Naive thymus-derived CD4-positive, alpha-beta T cell (primary cell): ENCODE results near the gene PPM1H. TPM values are rescaled to one million over a fixed set of nuclear protein-coding genes. Genes with fewer than 3 reads are reported as not detected.

Experiments
- ATAC-seq: fragments of 150-1000 bp; cut with Tn5 transposase; 2 replicates; pipeline ENCODE4 v1.10.0; 2021; ENCODE audit warnings: mild to moderate bottlenecking, moderate library complexity
- CTCF ChIA-PET: fragments of 350-600 bp; sonication (Branson Sonifier 250); formaldehyde crosslinking; loops from one replicate; lab custom pipeline; 2021; ENCODE audit warnings: antibody characterized with exemption; lab: Charles Lee
- POLR2A ChIA-PET: fragments of 350-600 bp; sonication (Branson Sonifier 250); formaldehyde crosslinking; loops from one replicate; lab custom pipeline; 2021; ENCODE audit warnings: antibody characterized with exemption, inconsistent platforms; lab: Charles Lee
- DNase-seq, 9 donors: peaks; one replicate each; pipeline versions ENCODE4 v3.0.0 to v3.0.0-alpha.2; 2020 to 2022; ENCODE audit warnings: mixed read lengths in 1 of 9
- H3K27ac ChIP-seq: one replicate; pipeline ENCODE4 v1.7.0; 2013; ENCODE audit warnings: mild to moderate bottlenecking, low read depth, low read length, moderate library complexity
- H3K27me3 ChIP-seq, 2 donors: one replicate each; pipeline ENCODE4 v1.7.0; 2013; ENCODE audit warnings: low read length in 2 of 2, mild to moderate bottlenecking in 2 of 2, moderate library complexity in 2 of 2; ENCODE audit not compliant: control insufficient read depth in 2 of 2, insufficient read depth in 2 of 2
- H3K36me3 ChIP-seq, 3 experiments: 1 replicate in 2 of 3; 2 replicates in 1 of 3; pipeline ENCODE4 v1.7.0; 2013; ENCODE audit warnings: low read length in 3 of 3, mild to moderate bottlenecking in 3 of 3, moderate library complexity in 1 of 3; ENCODE audit not compliant: insufficient read depth in 3 of 3, control insufficient read depth in 2 of 3
- H3K4me1 ChIP-seq, 2 donors: one replicate each; pipeline ENCODE4 v1.7.0; 2013; ENCODE audit warnings: low read length in 2 of 2, mild to moderate bottlenecking in 2 of 2, moderate library complexity in 1 of 2; ENCODE audit not compliant: control insufficient read depth in 2 of 2, insufficient read depth in 2 of 2
- H3K4me3 ChIP-seq: 2 replicates; pipeline ENCODE4 v1.7.0; 2013; ENCODE audit warnings: mild to moderate bottlenecking, low read length
- H3K9me3 ChIP-seq, 3 experiments: 1 replicate in 2 of 3; 2 replicates in 1 of 3; pipeline ENCODE4 v1.7.0; 2013; ENCODE audit warnings: low read length in 3 of 3; ENCODE audit not compliant: control insufficient read depth in 2 of 3
- H3K27ac Mint-ChIP-seq, 9 donors: one replicate each; pipeline ENCODE4 v1.8.0; 2020 to 2022; ENCODE audit warnings: mixed read lengths in 9 of 9, mild to moderate bottlenecking in 8 of 9, moderate library complexity in 5 of 9, inconsistent platforms in 2 of 9
- H3K27me3 Mint-ChIP-seq, 5 donors: one replicate each; pipeline ENCODE4 v1.8.0; 2021 to 2022; ENCODE audit warnings: mixed read lengths in 5 of 5, mild to moderate bottlenecking in 1 of 5
- H3K36me3 Mint-ChIP-seq, 5 donors: one replicate each; pipeline ENCODE4 v1.8.0; 2020 to 2022; ENCODE audit warnings: mixed read lengths in 5 of 5, mild to moderate bottlenecking in 3 of 5, inconsistent platforms in 1 of 5
- H3K4me1 Mint-ChIP-seq, 7 donors: one replicate each; pipeline ENCODE4 v1.8.0; 2020 to 2022; ENCODE audit warnings: mixed read lengths in 7 of 7, mild to moderate bottlenecking in 3 of 7, inconsistent platforms in 1 of 7
- H3K4me3 Mint-ChIP-seq, 10 donors: one replicate each; pipeline ENCODE4 v1.8.0; 2020 to 2022; ENCODE audit warnings: mild to moderate bottlenecking in 10 of 10, mixed read lengths in 10 of 10, moderate library complexity in 6 of 10, inconsistent platforms in 2 of 10
- H3K9me3 Mint-ChIP-seq, 11 donors: one replicate each; pipeline ENCODE4 v1.8.0; 2020 to 2022; ENCODE audit warnings: mixed read lengths in 11 of 11, mild to moderate bottlenecking in 4 of 11, inconsistent platforms in 1 of 11, moderate library complexity in 1 of 11
- intact Hi-C, 2 donors: fragments of 100-400 bp; cut with micrococcal nuclease; formaldehyde crosslinking; loops; one replicate each; pipeline ENCODE4 v1.15.1; 2023
- polyA plus RNA-seq, 2 donors: library from polyadenylated mRNA; unstranded; fragments of 300-500 nt; fragmentation: Illumina TruSeq; gene quantifications; one replicate each; pipeline ENCODE4 v1.2.3, GENCODE V29; 2021
- total RNA-seq, 6 experiments: library from RNA in 5 of 6; stranded (reverse) in 5 of 6; gene quantifications; 1 replicate in 5 of 6; 2 replicates in 1 of 6; pipeline ENCODE4 v1.2.3 and lab custom pipeline; 2021 to 2026

PPM1H gene
- total and polyA plus RNA-seq, 7 experiments from 2014 or later, result 0.08 to 2.1 (median 0.34) TPM; not detected in 4

DNA sequence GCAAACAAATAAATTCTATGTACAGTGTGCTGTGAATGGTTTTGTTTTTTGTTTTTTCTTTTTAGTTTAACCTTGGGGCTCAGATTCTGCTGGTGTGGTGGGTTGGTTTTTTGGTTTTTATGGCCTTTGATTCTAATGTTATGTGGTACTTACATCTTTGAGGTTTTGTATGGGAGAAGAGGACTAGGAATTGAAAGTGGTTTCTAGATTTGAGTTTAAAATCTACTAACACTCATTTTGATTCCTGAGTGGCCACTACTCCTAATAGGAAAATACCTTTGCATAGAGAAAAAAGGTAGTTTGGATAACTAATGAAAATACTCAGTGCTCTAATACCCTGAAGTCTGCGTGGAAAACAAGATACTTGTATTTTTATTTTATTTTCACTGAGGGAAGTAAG lies 330.6 kb downstream of the PPM1H start:
- H3K4me1 ChIP-seq, result peaks cover 12% of the 10 kb centered on the region in 2 donors
- H3K27ac ChIP-seq, result peak overlapping the region; percentile 99
- intact Hi-C loops, result loop anchor here in 1 of 2 donors (2.0 to 10.0 kb wide), 5 partner anchors 28 to 1850 kb away; partner anchors contain the start of genes KICS2, TBK1 and XPOT
- Mint-ChIP-seq H3K27me3 (no peaks in the 10 kb centered on the region), H3K27ac (peak overlapping the region; percentile 84 to 100 (median 99)), H3K4me3 (peak overlapping the region; percentile 77 to 97 (median 91)), H3K4me1 (peaks cover 10 to 43% (median 29%) of the 10 kb centered on the region in 7 donors), H3K9me3 (no peaks in the 10 kb centered on the region), H3K36me3 (peaks cover 0 to 12% (median 0%) of the 10 kb centered on the region in 5 donors)
- ATAC-seq, result no peak
- peak overlapping the region; percentile 93 for H3K4me3 ChIP-seq
- ChIA-PET CTCF (interaction anchor here (1.4 kb wide), 1 partner anchor 21 kb away, joined by 5 read pairs; no protein-coding TSS in a partner anchor), POLR2A (interaction anchor here (0.8 to 2.5 kb wide), 4 partner anchors 9 to 140 kb away, joined by 3 to 21 read pairs (median 14); partner anchors contain the start of gene MON2)
- no peak for DNase-seq
- H3K9me3 ChIP-seq, result no peaks in the 10 kb centered on the region
- H3K36me3 ChIP-seq, result peaks cover 0 to 8% (median 0%) of the 10 kb centered on the region in 3 experiments
- no peaks in the 10 kb centered on the region for H3K27me3 ChIP-seq

DNA sequence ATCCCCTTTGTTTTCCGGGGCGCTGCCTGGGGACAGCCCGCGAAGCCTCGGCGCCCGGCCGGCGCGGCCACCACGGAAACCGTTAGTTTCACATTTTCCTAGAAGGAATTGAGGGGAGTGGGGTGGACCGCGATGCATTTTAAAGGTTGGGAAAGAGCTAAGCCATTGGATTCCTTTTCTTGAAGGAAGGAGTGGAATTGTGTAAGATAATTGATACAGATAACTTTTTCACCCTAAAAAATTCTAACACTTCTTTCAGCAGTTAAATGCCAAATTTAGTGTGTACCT lies 331.2 kb downstream of the PPM1H start:
- H3K36me3 Mint-ChIP-seq, result peaks cover 0 to 12% (median 0%) of the 10 kb centered on the region in 5 donors
- intact Hi-C loops, result loop anchor here (1.0 to 10.0 kb wide), 14 partner anchors 22 to 1851 kb away; partner anchors contain the start of genes KICS2 (in 2 of the 2), MON2 (in 1 of the 2), TBK1 (in 1 of the 2) and USP15 (in 1 of the 2)
- peak overlapping the region; percentile 93 for H3K4me3 ChIP-seq

GRCh38 chr12:62603061-62603810 lies 331.7 kb downstream of the PPM1H start:
- no peaks in the 10 kb centered on the region for H3K9me3 ChIP-seq
- Mint-ChIP-seq H3K4me1 (peaks cover 10 to 43% (median 29%) of the 10 kb centered on the region in 7 donors), H3K36me3 (peaks cover 0 to 12% (median 0%) of the 10 kb centered on the region in 5 donors), H3K9me3 (no peaks in the 10 kb centered on the region), H3K4me3 (peak overlapping the region; percentile 77 to 97 (median 92)), H3K27me3 (no peaks in the 10 kb centered on the region), H3K27ac (peak overlapping the region; percentile 99 to 100 (median 99))
- ATAC-seq (peak; percentile 75), DNase-seq (peak; percentile 68 to 89 (median 84))
- ChIA-PET POLR2A (interaction anchor here (0.7 to 2.5 kb wide), 13 partner anchors 8 to 450 kb away, joined by 3 to 21 read pairs (median 3); partner anchors contain the start of genes MON2 and USP15), CTCF (interaction anchor here (0.8 to 1.4 kb wide), 5 partner anchors 10 to 194 kb away, joined by 3 to 5 read pairs (median 5); no protein-coding TSS in a partner anchor)
- H3K27me3 ChIP-seq, result no peaks in the 10 kb centered on the region
- intact Hi-C loops, result loop anchor here (1.0 to 10.0 kb wide), 14 partner anchors 22 to 1852 kb away; partner anchors contain the start of genes KICS2 (in 2 of the 2), MON2 (in 1 of the 2), TBK1 (in 1 of the 2) and USP15 (in 1 of the 2)
- H3K4me1 ChIP-seq, result peaks cover 12% of the 10 kb centered on the region in 2 donors
- peaks cover 0 to 8% (median 0%) of the 10 kb centered on the region in 3 experiments for H3K36me3 ChIP-seq
- peak overlapping the region; percentile 99 for H3K27ac ChIP-seq
- H3K4me3 ChIP-seq, result peak overlapping the region; percentile 93

More for the DNA sequence above, 331.2 kb downstream of the PPM1H start:
- Mint-ChIP-seq H3K4me1 (peaks cover 10 to 43% (median 29%) of the 10 kb centered on the region in 7 donors), H3K4me3 (peak overlapping the region; percentile 77 to 97 (median 91)), H3K27ac (peak overlapping the region; percentile 84 to 100 (median 99)), H3K27me3 (no peaks in the 10 kb centered on the region), H3K9me3 (no peaks in the 10 kb centered on the region)
- peaks cover 12% of the 10 kb centered on the region in 2 donors for H3K4me1 ChIP-seq
- no peaks in the 10 kb centered on the region for H3K27me3 ChIP-seq
- ChIA-PET CTCF (interaction anchor here (1.3 to 1.4 kb wide), 2 partner anchors 11 to 21 kb away, joined by 3 to 5 read pairs; no protein-coding TSS in a partner anchor), POLR2A (interaction anchor here (0.8 to 2.5 kb wide), 7 partner anchors 10 to 140 kb away, joined by 3 to 21 read pairs (median 4); partner anchors contain the start of gene MON2)
- H3K9me3 ChIP-seq, result no peaks in the 10 kb centered on the region
- peaks cover 0 to 8% (median 0%) of the 10 kb centered on the region in 3 experiments for H3K36me3 ChIP-seq
- ATAC-seq (no peak), DNase-seq (no peak)
- H3K27ac ChIP-seq, result peak overlapping the region; percentile 99

DNA sequence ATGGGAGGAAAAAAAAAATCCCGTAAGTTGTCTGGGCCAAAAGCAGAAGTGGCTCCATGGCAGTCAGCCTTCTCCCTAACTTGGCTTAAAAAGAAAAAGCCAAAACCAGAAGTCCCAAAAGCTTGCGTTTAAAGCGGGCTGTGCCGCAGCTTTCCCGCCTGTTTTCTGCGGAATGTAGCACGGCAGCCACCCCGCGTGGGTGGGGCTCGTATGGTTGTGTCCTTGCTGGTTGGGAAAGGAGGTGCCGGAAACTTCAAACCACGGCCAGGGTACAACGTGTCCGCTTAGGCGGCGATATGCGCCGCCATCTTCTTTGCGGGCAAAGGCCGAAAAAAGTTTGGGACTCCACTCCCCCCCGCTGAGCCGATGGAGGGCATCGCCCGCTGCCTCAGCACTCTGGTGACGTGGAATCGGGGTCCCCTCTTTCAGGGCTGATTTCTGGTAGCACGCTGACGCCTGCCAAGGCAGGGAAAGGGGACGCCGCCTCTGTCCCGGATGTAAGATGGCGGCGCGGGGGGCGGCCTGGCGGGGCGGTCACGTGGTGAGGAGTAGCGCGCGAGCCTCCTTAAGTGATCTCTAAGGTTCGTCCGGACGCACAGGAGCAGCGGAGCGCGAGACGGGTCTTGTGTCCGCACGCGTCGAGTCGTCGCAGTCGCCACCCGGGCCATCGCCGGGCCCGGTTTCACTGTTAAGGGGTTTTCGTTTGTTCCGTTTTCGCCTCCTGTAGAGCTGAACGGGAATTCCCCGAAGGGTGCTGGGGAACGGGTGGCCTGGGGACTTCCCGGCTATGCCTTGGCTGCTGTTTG lies 332.5 kb downstream of the PPM1H start:
- ATAC-seq (peak; percentile 81), DNase-seq (peak; percentile 83 to 90 (median 87))
- Mint-ChIP-seq H3K4me1 (peaks cover 10 to 43% (median 29%) of the 10 kb centered on the region in 7 donors), H3K27ac (peak overlapping the region; percentile 99 to 100 (median 99)), H3K4me3 (peak overlapping the region; percentile 77 to 97 (median 92)), H3K9me3 (no peaks in the 10 kb centered on the region), H3K36me3 (peaks cover 0 to 12% (median 0%) of the 10 kb centered on the region in 5 donors), H3K27me3 (no peaks in the 10 kb centered on the region)
- peaks cover 12% of the 10 kb centered on the region in 2 donors for H3K4me1 ChIP-seq
- ChIA-PET POLR2A (interaction anchor here (0.7 to 2.5 kb wide), 13 partner anchors 7 to 450 kb away, joined by 3 to 21 read pairs (median 4); partner anchors contain the start of genes MON2 and USP15), CTCF (interaction anchor here (0.8 to 1.3 kb wide), 4 partner anchors 9 to 194 kb away, joined by 3 to 5 read pairs (median 4); no protein-coding TSS in a partner anchor)
- no peaks in the 10 kb centered on the region for H3K27me3 ChIP-seq
- peaks cover 0 to 8% (median 0%) of the 10 kb centered on the region in 3 experiments for H3K36me3 ChIP-seq
- intact Hi-C loops, result loop anchor here (1.0 to 10.0 kb wide), 15 partner anchors 21 to 1852 kb away; partner anchors contain the start of genes KICS2 (in 2 of the 2), MON2 (in 2 of the 2), USP15 (in 2 of the 2) and TBK1 (in 1 of the 2)
- H3K27ac ChIP-seq, result peak overlapping the region; percentile 99
- no peaks in the 10 kb centered on the region for H3K9me3 ChIP-seq
- peak overlapping the region; percentile 93 for H3K4me3 ChIP-seq

GRCh38 chr12:62601765-62602164 lies 333.2 kb downstream of the PPM1H start:
- ATAC-seq (no peak), DNase-seq (no peak)
- Histone ChIP-seq H3K27me3 (no peaks in the 10 kb centered on the region), H3K9me3 (no peaks in the 10 kb centered on the region), H3K4me3 (peak overlapping the region; percentile 93), H3K4me1 (peaks cover 12% of the 10 kb centered on the region in 2 donors), H3K27ac (peak overlapping the region; percentile 99), H3K36me3 (peaks cover 0 to 8% (median 0%) of the 10 kb centered on the region in 3 experiments)
- Mint-ChIP-seq H3K4me1 (peaks cover 9 to 41% (median 29%) of the 10 kb centered on the region in 7 donors), H3K4me3 (peak overlapping the region; percentile 39 to 97 (median 92)), H3K36me3 (peaks cover 0 to 12% (median 0%) of the 10 kb centered on the region in 5 donors), H3K27me3 (no peaks in the 10 kb centered on the region), H3K9me3 (no peaks in the 10 kb centered on the region), H3K27ac (peak overlapping the region; percentile 99 to 100 (median 99))
- ChIA-PET CTCF (interaction anchor here (1.3 kb wide), 1 partner anchor 8 kb away, joined by 5 read pairs; no protein-coding TSS in a partner anchor), POLR2A (interaction anchor here (0.7 to 2.5 kb wide), 3 partner anchors 136 to 342 kb away, joined by 5 to 18 read pairs (median 8); partner anchors contain the start of genes MON2 and USP15)
- intact Hi-C loops, result loop anchor here (1.0 to 10.0 kb wide), 13 partner anchors 20 to 1853 kb away; partner anchors contain the start of genes KICS2 (in 2 of the 2), MON2 (in 1 of the 2), TBK1 (in 1 of the 2) and USP15 (in 1 of the 2)
